Esophagus muscularis mucosa (tissue), 4 donors: ENCODE measurements around the gene WFDC12.

ENCODE experiments used
- CTCF ChIP-seq, 3 experiments: fragments of 200-600 bp in 2 of 3; fragments of 450-650 bp in 1 of 3; sonication (generic) in 2 of 3; IDR thresholded peaks; one replicate each; pipeline ENCODE4 v1.5.1; 2017 to 2019; ENCODE audit warnings: antibody characterized with exemption in 3 of 3, mild to moderate bottlenecking in 2 of 3, moderate library complexity in 1 of 3
- EP300 ChIP-seq: sonication (generic); formaldehyde crosslinking; IDR thresholded peaks from one replicate; pipeline ENCODE4 v1.6.1; 2017; ENCODE audit warnings: antibody characterized with exemption
- POLR2AphosphoS5 ChIP-seq, 2 donors: sonication (generic); formaldehyde crosslinking; IDR thresholded peaks; one replicate each; pipeline ENCODE4 v1.6.1; 2017; ENCODE audit warnings: antibody characterized with exemption in 2 of 2

DNA sequence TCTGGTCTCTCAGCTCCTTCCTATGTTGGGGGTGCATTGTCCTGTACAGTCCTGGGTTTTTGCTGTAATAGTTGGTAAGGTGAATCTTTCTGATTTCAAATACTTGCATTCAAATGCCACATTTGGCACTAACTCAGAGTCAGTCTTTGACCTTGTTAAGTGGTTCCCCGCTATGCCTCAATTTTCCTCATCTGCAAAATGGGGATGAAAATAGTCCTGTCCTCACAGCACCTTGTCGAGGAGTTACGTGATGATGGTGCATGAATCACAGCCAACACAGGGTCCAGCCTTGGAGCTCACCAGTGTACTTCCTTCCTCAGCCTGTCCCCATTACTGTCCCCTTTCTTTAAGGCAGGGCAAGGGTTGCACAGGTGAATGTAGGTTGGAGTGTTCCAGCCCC lies 10.4 kb downstream of the WFDC12 start:
- TF ChIP-seq POLR2AphosphoS5 (IDR thresholded peaks at IDR 0.05) (no peak), CTCF (IDR thresholded peaks at IDR 0.05) (no peak), EP300 (no peak)
